ENCODE results near the gene PCNX3.

GRCh38 chr11:65648997-65649493 is 33.5 kb downstream of the PCNX3 start:
- no peak for TF ChIP-seq POLR2A (IDR thresholded peaks at IDR 0.05)
- no peak for TF ChIP-seq CTCF (IDR thresholded peaks at IDR 0.05)
